Urinary bladder (tissue), 4 donors: ENCODE results near the gene GPR37L1. TPM values are rescaled to one million over a fixed set of nuclear protein-coding genes. Genes with fewer than 3 reads are reported as not detected.
"Not testable (repeated sequence)": the region's sequence is repeated elsewhere in the genome, so short reads cannot be mapped to it uniquely, and the experiment has no call there.

Experiments
- DNase-seq: peaks from one replicate; pipeline ENCODE4 v3.0.0-alpha.2; 2015; ENCODE audit errors: extremely low spot score
- H3K27ac ChIP-seq: one replicate; pipeline ENCODE4 v1.5.1; 2013; ENCODE audit warnings: low read depth, mild to moderate bottlenecking, moderate library complexity
- H3K36me3 ChIP-seq: one replicate; pipeline ENCODE4 v1.6.1; 2013; ENCODE audit warnings: mild to moderate bottlenecking, moderate library complexity; ENCODE audit not compliant: insufficient read depth
- H3K4me1 ChIP-seq: one replicate; pipeline ENCODE4 v1.6.1; 2013; ENCODE audit warnings: mild to moderate bottlenecking, moderate library complexity; ENCODE audit not compliant: insufficient read depth
- H3K4me3 ChIP-seq: one replicate; pipeline ENCODE4 v1.5.1; 2013; ENCODE audit warnings: low read depth, low read length
- WGBS: extraction: QIAGEN DNeasy Blood & Tissue Kit; methylation state at CpG from one replicate; pipeline ENCODE4 v1.1.7; 2013; 5-methylcytosine and 5-hydroxymethylcytosine counted together
- polyA plus RNA-seq: library from polyadenylated mRNA; stranded (reverse); fragments of 200-250 nt; gene quantifications from one replicate; pipeline ENCODE4 v1.2.3, GENCODE V29; 2013
- total RNA-seq: library from RNA; depleted of rRNA; stranded (reverse); fragments of >200 nt; gene quantifications from one replicate; pipeline ENCODE4 v1.2.3, GENCODE V29; 2014
- donor health status: healthy with polysubstance abuse.
- donor health status: healthy.

Gene GPR37L1
- total and polyA plus RNA-seq, 2 donors: 0.05 to 0.10 TPM

DNA sequence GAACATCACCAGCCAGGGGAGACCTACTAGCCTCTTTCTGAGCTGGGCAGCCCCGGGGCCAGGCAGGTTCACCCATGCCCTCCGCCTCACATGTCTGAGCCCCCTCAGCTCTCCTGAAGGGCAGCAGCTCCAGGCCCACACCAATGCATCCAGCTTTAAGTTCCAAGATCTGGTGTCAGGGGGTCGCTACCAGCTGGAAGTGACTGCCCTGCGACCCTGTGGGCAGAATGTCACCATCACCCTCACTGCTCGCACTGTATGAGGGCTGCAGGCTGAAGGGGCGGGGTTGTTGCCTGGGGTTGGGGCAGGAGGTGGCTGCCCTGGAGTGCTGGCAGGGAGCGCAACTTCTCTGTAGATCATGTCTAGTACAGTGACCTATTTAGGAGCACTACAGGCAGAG is 46.1 kb downstream of the GPR37L1 start:
- Histone ChIP-seq H3K4me1 (no peaks in the 10 kb centered on the region), H3K36me3 (no peaks in the 10 kb centered on the region), H3K27ac (no peak overlapping the region), H3K4me3 (no peak overlapping the region)
- no peak for DNase-seq
- WGBS: 96% methylated on average over 7 of the region's 7 CpGs

DNA sequence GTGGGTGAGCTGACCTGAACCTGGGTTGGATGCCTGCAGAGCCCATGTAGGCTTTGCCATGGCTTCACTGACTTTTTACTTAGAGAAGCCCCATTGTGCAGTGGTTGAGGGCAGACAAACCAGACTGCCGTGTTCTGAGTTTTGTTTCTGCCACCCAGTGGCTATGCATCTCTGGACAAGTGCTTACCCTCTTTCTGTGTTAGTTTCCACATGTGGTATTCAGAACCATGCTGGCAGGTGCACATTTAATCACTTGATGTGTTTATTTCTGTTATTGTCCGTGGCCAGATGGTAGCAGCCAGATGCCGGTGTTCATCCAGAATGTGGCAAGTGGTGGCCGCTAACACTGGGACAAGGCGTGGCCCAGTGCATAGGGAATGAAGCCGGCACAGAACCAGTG is 48.0 kb downstream of the GPR37L1 start:
- WGBS: 89% methylated on average over 6 of the region's 6 CpGs
- DNase-seq: no peak
- Histone ChIP-seq H3K36me3 (no peaks in the 10 kb centered on the region), H3K4me3 (no peak overlapping the region), H3K27ac (no peak overlapping the region), H3K4me1 (no peaks in the 10 kb centered on the region)

DNA sequence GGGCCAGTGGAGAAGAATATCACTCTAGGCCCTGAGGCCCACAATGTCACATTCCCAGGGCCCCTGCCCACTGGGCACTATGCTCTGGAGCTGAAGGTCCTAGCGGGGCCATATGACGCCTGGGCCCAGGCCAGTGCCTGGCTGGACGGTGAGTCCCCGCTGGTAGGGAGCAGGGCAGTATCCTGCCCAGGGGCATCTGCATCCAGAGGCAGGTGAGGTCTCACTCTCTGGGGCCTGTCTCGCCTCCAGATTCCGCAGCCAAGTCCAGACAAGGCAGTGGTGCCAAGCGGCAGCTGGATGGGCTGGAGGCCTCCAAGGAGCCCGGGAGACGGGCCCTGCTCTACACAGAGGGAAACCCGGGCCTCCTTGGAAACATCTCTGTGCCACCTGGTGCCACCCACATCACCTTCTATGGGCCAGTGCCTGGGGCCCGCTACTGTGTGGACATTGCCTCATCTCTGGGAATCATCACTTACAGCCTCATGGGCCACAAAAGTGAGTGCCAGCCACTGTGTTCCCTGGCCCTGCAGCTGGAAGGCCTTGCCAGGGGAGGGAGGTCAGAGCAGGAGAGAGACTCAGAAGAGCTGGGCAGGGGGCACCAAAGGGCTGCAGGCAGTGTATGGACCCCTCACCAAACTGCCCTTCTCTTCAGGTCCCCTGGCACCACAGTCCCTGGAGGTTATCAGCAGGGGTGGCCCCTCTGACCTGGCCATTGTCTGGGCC is 48.7 kb downstream of the GPR37L1 start:
- no peak for DNase-seq
- H3K36me3 ChIP-seq: no peaks in the 10 kb centered on the region
- H3K27ac ChIP-seq: no peak overlapping the region
- H3K4me3 ChIP-seq: no peak overlapping the region
- H3K4me1 ChIP-seq: no peaks in the 10 kb centered on the region
- WGBS: 94% methylated on average over 11 of the region's 11 CpGs

DNA sequence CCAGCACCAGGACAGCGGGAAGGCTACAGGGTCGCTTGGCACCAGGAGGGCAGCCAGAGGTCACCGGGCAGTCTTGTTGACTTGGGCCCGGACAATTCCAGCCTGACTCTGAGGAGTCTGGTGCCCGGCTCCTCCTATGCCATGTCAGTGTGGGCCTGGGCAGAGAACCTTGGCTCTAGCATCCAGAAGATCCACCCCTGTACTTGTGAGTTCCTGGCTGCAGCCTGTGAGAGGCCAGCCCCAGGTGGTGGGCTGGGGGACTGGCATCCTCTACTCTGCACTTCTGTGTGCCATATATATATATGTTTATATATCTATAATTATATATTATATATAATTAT is 49.3 kb downstream of the GPR37L1 start:
- WGBS: 93% methylated on average over 5 of the region's 5 CpGs
- no peak overlapping the region for H3K27ac ChIP-seq
- no peak overlapping the region for H3K4me3 ChIP-seq
- no peaks in the 10 kb centered on the region for H3K36me3 ChIP-seq
- no peaks in the 10 kb centered on the region for H3K4me1 ChIP-seq
- DNase-seq: no peak

DNA sequence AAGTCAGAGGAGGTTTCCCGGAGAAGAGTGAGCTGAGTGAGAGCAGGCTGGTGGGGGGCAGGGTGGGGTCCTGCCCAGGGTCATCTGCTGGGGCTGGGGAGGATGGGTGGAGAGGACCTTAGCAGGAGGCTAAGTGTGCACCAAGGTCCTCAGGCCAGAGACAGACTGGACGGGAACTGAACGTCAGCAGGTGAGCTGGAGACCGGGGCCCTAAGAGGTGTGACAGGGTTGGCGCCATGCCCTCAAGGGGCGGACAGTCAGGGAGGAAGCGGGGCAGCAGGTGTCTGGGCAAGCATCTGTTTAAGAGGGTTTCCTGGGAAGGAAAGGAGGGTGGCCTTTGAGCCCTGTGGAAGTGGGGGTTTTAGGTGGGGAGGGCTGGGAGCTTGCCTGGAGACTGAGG is 51.3 kb downstream of the GPR37L1 start:
- DNase-seq: no peak
- Histone ChIP-seq H3K27ac (no peak overlapping the region), H3K4me3 (no peak overlapping the region), H3K36me3 (no peaks in the 10 kb centered on the region), H3K4me1 (no peaks in the 10 kb centered on the region)
- 87% methylated on average over 7 of the region's 7 CpGs for WGBS

DNA sequence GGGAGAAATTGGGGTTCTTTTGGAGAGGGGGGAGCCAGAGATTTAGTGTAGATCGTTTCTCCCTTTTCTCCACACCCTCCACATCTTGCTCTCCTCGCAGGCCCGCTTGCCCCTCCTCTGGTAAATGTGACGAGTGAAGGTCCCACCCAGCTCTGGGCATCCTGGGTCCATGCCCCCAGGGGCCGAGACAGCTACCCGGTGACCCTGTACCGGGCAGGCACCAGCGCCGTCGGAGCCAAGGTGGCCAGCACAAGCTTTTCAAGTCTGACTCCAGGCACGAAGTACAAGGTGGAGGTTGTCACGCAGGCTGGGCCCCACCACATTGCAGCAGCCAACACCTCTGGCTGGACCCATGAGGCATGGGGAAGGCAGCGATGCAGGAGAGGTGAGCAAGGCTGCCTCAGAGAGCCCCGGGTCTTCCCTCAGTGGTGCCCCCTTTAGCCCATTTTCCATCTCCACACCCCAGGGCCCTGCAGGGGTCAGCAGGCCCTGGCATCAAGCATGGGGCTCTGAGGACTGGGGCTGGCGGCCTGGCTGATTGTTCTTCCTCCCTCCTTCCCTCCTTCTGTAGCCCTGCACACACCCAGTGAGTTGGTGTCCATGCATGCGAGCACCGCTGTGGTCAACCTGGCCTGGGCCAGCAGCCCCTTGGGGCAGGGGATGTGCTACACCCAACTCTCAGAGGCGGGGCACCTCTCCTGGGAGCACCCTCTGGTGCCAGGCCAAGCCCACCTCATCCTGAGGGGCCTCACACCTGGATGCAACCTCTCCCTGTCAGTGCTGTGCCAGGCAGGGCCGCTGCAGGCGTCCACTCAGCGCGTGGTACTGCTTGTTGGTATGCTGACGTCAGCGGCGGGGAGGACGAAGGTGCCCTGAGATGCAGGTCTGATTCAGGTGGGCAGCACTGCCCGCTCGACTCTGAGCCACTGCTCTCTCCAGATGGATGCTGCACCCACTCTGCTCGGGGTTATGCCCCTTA is 54.5 kb downstream of the GPR37L1 start:
- no peak overlapping the region for H3K4me3 ChIP-seq
- H3K36me3 ChIP-seq: no peaks in the 10 kb centered on the region
- no peak overlapping the region for H3K27ac ChIP-seq
- DNase-seq: no peak
- no peaks in the 10 kb centered on the region for H3K4me1 ChIP-seq
- 92% methylated on average over 29 of the region's 29 CpGs for WGBS

DNA sequence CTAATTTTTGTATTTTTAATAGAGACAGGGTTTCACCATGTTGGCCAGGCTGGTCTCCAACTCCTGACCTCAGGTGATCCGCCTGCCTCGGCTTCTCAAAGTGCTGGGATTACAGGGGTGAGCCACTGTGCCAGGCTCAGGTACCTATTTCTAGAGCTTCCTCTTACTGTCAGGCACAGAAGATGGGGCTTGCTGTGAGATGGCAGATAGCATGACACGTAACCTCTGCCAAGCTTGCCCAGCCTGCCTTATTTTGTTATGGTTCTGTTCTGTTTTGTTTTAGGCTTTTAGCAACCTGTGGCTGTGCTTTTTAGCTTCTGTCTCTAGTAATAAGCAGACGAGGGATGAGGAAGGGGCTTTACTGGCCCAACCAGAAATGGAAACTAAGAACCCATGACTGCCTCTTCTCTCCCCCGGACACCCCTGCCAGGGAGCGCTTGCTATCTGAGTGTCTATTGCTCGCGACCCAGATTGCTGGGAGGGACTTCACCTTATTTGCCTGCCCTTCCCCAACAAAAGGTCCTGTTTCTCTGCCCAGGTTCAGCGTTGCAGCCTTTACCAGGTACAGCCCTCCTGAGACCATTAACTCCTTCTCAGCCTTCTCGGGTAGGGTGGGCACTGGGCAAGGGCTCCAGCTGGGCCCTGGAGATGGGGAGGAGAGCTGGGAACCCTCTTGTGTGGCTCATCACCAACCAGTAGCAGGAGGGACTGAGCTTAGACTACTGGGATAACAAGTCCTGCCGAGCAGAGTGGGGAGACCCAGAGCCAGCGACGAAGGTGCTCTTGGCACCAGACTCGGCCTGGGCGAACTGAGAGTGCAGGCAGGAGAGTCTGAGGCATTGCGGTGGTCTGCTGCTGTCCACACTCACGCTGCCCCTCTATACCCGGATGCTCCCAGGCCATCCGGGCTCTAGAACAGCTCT is 57.4 kb downstream of the GPR37L1 start:
- no peak overlapping the region for H3K27ac ChIP-seq
- DNase-seq: no peak
- no peaks in the 10 kb centered on the region for H3K36me3 ChIP-seq
- no peak overlapping the region for H3K4me3 ChIP-seq
- no peaks in the 10 kb centered on the region for H3K4me1 ChIP-seq
- 70% methylated on average over 19 of the region's 19 CpGs for WGBS

DNA sequence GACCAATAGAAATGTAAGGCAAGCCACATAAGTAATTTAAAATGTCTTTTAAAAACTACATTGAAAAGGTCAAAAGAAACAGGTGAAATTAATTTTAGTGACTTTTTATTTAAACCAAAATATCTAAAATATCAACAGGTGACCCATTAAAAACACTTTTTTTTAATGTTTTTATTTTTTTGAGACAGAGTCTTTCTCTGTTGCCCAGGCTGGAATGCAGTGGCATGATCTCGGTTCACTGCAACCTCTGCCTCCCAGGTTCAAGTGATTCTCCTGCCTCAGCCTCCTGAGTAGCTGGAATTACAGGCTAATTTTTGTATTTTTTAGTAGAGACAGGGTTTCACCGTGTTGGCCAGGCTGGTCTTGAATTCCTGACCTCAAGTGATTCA is 58.0 kb downstream of the GPR37L1 start:
- not testable (repeated sequence) for H3K27ac ChIP-seq, DNase-seq, H3K4me1 ChIP-seq, H3K36me3 ChIP-seq, H3K4me3 ChIP-seq
- WGBS: 67% methylated on average over 2 of the region's 2 CpGs

DNA sequence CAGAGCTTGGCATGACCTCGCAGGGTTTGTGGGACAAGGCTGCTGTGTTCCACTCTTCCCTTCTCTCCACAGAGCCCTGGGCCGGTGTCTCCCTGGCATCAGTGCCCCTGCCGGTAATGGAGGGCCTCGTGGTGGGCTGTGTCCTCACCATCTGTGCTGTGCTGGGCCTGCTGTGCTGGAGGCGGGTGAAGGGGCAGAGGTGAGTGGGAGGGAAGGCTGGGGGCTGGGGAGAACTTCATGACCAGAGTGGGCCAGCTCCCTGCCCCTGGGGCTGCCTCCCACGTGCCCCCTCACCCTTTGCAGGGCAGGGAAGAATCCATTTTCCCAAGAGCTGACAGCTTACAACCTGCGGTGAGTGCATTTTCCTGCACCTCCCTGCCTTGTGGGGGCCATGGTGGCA is 58.9 kb downstream of the GPR37L1 start:
- Histone ChIP-seq H3K4me1 (no peaks in the 10 kb centered on the region), H3K4me3 (no peak overlapping the region), H3K27ac (no peak overlapping the region), H3K36me3 (no peaks in the 10 kb centered on the region)
- DNase-seq: no peak
- 83% methylated on average over 7 of the region's 7 CpGs for WGBS

DNA sequence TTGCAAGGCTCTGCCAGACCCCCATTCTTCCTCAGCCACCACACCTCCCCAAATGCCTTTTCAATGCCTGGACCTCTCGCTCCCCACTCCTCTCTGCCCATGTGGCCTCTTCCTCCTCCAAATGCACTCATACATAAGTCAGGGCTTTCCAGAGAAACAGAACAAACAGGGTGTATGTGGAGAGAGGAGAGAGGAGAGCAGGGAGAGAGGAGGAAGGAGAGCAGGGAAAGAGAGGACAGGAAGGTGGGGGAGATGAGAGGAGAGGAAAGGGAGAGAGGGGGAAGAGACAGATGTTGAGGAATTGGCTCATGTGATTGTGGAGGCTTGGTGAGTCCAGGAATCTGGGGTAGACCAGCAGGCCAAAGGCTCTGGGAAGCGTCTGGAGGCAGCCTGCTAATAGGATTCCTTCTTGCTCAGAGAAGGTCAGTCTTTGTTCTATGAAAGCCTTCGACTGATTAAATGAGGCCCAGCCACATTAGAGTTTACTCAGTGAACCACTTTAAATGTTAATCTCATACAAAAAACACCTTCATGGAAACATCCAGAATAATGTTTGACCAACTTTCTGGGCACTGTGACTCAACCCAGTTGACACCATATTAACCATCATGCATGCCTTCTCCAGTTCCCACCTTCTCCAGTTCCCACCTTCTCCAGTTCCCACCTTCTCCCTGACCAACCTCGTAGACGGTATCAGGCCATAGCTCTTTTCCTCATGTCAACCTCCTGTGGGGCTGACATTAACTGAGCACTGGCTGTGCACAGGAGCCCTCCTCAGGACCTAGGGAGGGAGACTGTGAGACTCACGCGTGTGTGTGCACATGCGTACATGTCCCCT is 59.5 kb downstream of the GPR37L1 start:
- no peak overlapping the region for H3K4me3 ChIP-seq
- 89% methylated on average over 8 of the region's 8 CpGs for WGBS
- no peak for DNase-seq
- H3K27ac ChIP-seq: no peak overlapping the region
- H3K4me1 ChIP-seq: no peaks in the 10 kb centered on the region
- H3K36me3 ChIP-seq: no peaks in the 10 kb centered on the region
